ENCODE measurements around the gene MUC6.
"Not testable (repeated sequence)": the region's sequence is repeated elsewhere in the genome, so short reads cannot be mapped to it uniquely, and the experiment has no call there.

The MUC6 gene

DNA sequence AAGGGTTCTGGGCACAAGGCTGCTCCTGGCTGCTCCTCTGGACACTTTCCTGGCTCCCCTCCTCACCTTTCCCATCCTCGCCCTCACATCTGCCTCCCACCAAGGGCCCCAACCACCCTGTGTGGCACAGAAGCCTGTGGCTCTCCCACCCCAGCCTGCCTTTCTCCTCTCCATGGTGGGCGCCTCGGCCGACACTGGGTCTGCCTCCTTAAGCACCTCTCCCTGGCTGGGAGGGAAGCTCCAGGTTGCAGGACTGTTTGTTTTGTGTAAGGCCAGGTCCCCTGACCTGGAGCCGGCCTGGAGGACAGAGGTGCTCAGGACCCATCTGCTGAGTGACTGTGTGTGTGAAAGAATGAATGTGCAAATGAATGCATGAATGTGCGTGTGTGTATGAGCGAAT, 14.1 kb downstream of the MUC6 start:
- H3K4me3 ChIP-seq (ENCODE audit: low read depth, low read length): no peak overlapping the region
- TF ChIP-seq, protein P1, sequence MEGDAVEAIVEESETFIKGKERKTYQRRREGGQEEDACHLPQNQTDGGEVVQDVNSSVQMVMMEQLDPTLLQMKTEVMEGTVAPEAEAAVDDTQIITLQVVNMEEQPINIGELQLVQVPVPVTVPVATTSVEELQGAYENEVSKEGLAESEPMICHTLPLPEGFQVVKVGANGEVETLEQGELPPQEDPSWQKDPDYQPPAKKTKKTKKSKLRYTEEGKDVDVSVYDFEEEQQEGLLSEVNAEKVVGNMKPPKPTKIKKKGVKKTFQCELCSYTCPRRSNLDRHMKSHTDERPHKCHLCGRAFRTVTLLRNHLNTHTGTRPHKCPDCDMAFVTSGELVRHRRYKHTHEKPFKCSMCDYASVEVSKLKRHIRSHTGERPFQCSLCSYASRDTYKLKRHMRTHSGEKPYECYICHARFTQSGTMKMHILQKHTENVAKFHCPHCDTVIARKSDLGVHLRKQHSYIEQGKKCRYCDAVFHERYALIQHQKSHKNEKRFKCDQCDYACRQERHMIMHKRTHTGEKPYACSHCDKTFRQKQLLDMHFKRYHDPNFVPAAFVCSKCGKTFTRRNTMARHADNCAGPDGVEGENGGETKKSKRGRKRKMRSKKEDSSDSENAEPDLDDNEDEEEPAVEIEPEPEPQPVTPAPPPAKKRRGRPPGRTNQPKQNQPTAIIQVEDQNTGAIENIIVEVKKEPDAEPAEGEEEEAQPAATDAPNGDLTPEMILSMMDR (IDR thresholded peaks at IDR 0.05; ENCODE audit: borderline replicate concordance, insufficient read depth, low read depth, low read length): no peak

DNA sequence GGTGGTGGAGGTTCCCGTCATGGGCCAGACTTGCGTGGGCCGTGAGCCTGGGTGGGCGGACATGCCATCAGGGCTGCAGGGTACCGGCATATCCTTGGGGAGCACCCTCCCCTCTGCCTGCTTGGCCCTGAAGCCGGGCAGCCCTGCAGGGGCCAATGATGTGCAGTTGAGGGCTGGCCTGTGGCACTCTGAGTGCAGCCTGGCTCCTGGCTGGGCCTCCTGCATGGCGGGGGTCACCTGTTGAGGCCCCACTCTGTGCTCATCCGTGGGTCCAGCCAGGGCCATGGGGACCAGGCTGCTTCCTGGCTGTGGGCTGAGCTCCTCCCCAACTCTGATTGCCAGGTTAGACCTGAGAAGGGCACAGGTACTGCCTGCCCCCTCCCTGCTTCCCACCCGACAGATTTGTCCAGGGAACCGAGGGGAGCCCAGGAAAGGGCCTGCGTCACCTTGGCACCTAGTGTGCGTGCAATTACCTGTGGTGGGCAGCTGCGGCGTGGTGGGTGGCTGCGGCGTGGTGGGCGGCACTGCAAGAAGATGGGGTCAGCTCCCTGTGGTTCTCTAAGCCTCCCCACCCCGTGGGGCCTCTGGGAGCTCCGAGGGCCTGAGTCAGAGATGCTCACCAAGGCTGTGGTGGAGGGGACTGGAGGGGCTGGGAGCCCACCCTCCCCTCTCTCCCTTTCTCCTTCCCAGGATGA, 16.2 kb downstream of the MUC6 start:
- no peak overlapping the region for H3K4me3 ChIP-seq (ENCODE audit: low read depth, low read length)
- TF ChIP-seq, protein P1 (IDR thresholded peaks at IDR 0.05; ENCODE audit: borderline replicate concordance, insufficient read depth, low read depth, low read length): no peak

DNA sequence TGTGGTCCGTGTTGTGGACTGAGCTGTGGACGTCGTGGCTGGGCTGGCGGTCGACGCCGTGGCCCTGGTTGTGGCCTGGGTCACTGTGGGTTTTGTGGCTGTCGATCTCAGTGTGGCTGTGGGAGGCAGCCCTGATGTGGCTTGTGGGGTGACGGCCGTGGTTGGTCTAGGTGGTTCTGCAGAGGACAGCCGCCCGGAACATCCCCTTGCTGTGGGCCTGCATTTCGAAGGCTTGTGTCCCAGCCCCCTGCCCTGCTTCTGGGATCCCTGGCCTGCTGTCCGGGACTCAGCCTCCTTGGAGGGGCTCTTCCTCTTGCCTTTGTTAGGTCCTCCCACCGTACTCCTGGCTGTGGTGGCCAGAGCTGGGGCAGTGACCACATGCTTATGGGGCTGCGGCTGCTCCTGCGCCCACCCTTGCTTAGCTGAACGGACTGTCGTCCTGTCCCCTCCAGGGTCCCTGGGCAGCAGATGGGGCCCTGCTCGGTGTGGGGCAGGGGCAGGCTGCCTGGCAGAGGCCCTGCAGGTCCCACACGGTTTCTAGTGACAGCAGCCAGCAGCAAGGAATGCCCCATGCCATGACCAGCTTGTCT, 17.1 kb downstream of the MUC6 start:
- TF ChIP-seq, protein P1 (IDR thresholded peaks at IDR 0.05; ENCODE audit: borderline replicate concordance, insufficient read depth, low read depth, low read length): no peak
- H3K4me3 ChIP-seq (ENCODE audit: low read depth, low read length): no peak overlapping the region

DNA sequence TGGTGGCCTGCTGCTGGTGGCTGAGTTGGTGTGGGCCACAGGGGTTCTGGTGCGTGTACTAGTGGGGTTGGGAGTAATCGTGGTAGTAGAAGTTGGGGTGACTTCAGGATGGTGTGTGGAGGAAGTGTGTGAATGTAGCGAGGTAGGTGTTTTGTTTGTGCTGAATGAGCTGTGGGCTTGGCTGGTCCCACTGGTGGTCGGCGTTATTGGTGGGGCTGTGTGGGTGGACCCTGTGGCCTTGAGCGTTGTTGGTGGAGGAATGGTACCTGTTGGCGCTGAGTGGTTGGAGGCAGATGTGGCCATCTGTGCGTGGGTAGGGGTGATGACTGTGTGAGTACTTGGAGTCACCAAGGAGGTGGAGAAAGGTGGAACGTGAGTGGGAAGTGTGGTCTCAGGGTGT, 18.4 kb downstream of the MUC6 start:
- TF ChIP-seq, protein P1 (IDR thresholded peaks at IDR 0.05; ENCODE audit: borderline replicate concordance, insufficient read depth, low read depth, low read length): no peak
- no peak overlapping the region for H3K4me3 ChIP-seq (ENCODE audit: low read depth, low read length)

DNA sequence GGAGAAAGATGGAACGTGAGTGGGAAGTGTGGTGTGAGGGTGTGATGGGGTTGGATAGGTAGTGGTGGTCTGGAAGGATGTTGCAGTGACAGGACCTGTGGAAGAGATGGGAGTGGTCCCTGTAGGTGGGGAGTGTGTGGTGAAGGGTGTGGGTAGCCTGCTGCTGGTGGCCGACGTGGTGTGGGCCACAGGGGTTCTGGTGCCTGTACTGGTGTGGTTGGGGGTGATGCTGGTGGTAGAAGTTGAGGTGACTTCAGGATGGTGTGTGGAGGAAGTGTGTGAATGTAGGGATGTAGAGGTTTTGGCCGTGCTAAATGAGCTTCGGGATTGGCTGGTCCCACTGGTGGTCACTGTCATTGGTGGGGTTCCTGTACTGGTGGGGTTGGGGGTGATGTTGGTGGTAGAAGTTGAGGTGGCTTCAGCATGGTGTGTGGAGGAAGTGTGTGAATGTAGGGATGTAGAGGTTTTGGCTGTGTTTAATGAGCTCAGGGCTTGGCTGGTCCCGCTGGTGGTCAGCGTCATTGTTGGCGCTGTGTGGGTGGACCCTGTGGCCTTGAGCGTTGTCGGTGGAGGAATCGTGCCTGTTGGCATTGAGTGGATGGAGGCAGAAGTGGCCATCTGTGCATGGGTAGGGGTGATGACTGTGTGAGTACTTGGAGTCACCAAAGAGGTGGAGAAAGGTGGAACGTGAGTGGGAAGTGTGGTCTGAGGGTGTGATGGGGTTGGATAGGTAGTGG, 19.1 kb downstream of the MUC6 start:
- TF ChIP-seq, protein P1 (IDR thresholded peaks at IDR 0.05; ENCODE audit: borderline replicate concordance, insufficient read depth, low read depth, low read length): no peak
- H3K4me3 ChIP-seq (ENCODE audit: low read depth, low read length): no peak overlapping the region

DNA sequence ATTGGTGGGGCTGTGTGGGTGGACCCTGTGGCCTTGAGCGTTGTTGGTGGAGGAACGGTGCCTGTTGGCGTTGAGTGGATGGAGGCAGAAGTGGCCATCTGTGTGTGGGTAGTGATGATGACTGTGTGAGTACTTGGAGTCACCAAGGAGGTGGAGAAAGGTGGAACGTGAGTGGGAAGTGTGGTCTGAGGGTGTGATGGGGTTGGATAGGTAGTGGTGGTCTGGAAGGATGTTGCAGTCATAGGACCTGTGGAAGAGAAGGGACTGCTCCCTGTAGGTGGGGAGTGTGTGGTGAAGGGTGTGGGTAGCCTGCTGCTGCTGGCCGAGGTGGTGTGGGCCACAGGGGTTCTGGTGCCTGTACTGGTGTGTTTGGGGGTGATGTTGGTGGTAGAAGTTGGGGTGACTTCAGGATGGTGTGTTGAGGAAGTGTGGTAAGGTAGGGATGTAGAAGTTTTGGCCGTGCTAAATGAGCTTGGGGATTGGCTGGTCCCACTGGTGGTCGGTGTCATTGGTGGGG, 19.9 kb downstream of the MUC6 start:
- not testable (repeated sequence) for H3K4me3 ChIP-seq (ENCODE audit: low read depth, low read length)

DNA sequence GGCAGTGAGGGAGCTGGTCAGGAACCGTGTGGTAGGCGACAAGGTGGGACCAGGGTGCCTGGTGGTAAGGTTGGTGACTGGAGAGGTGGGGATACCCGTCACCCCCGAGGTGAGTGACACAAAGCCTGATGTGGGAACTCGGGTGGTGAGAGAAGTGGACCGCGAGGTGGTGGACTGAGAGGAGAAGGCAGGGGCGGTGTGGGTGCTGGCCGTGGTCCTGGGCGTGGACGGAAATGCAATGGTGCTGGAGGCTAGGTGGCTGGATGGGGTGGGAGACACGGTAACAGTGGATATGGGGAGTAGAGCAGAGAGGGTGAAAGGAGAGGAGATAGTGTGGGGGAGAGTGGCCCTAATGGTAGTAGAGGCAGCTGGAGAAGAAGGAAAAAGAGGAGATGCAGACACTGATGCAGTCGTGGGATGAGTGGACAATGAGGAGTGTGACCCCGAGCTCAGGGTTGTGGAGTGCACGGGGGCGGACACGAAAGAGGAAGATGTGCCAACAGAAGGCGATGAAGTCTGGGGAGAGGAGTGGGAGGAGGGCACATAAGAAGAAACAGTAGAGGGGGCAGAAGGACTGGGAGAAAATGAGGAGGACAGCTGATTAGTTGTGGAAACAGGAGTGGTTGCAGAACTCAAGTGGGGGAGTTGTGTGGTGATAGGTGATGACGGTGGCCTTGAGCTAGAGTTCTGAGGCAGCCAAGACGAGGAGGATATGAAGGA, 20.5 kb downstream of the MUC6 start:
- TF ChIP-seq, protein P1 (IDR thresholded peaks at IDR 0.05; ENCODE audit: borderline replicate concordance, insufficient read depth, low read depth, low read length): no peak
- H3K4me3 ChIP-seq (ENCODE audit: low read depth, low read length): no peak overlapping the region
